H9 (cell line): Measurements from ENCODE around the gene C9. TPM values are rescaled to one million over a fixed set of nuclear protein-coding genes. Genes with fewer than 3 reads are reported as not detected.

ENCODE experiments used
- DNase-seq: peaks from one replicate; pipeline ENCODE4 v3.0.0-alpha.2; 2017
- H2AFZ ChIP-seq: one replicate; pipeline ENCODE4 v1.6.1; 2013; ENCODE audit warnings: mild to moderate bottlenecking, low read length, control low read depth, moderate library complexity
- H2AK5ac ChIP-seq: 2 replicates; pipeline ENCODE4 v1.6.1; 2013; ENCODE audit warnings: low read length, control low read depth, mixed read lengths; ENCODE audit not compliant: insufficient read length
- H2BK120ac ChIP-seq: one replicate; pipeline ENCODE4 v1.6.1; 2013; ENCODE audit warnings: low read depth, mild to moderate bottlenecking, low read length, control low read depth, inconsistent platforms; ENCODE audit not compliant: poor library complexity, severe bottlenecking
- H2BK12ac ChIP-seq: 2 replicates; pipeline ENCODE4 v1.6.1; 2013; ENCODE audit warnings: low read length, control low read depth, mixed read lengths, low read depth; ENCODE audit not compliant: insufficient read length
- H2BK15ac ChIP-seq: 2 replicates; pipeline ENCODE4 v1.6.1; 2013; ENCODE audit warnings: low read depth, low read length, control low read depth
- H2BK20ac ChIP-seq: one replicate; pipeline ENCODE4 v1.6.1; 2013; ENCODE audit warnings: low read depth, mild to moderate bottlenecking, low read length, control low read depth, inconsistent platforms; ENCODE audit not compliant: poor library complexity, severe bottlenecking
- H2BK5ac ChIP-seq: 2 replicates; pipeline ENCODE4 v1.6.1; 2013; ENCODE audit warnings: low read length, control low read depth, mixed read lengths; ENCODE audit not compliant: insufficient read length
- H3K14ac ChIP-seq: 2 replicates; pipeline ENCODE4 v1.6.1; 2013; ENCODE audit warnings: low read length, control low read depth; ENCODE audit not compliant: insufficient read depth
- H3K18ac ChIP-seq: 2 replicates; pipeline ENCODE4 v1.6.1; 2013; ENCODE audit warnings: low read depth, mild to moderate bottlenecking, mixed read lengths, low read length, control low read depth; ENCODE audit not compliant: insufficient read length
- H3K23ac ChIP-seq: 2 replicates; pipeline ENCODE4 v1.6.1; 2013; ENCODE audit warnings: low read length, control low read depth, mixed read lengths, low read depth; ENCODE audit not compliant: insufficient read length
- H3K23me2 ChIP-seq: 2 replicates; pipeline ENCODE4 v1.6.1; 2013; ENCODE audit warnings: low read depth, mild to moderate bottlenecking, mixed read lengths, low read length, control low read depth; ENCODE audit not compliant: insufficient read length, poor library complexity, severe bottlenecking
- H3K27ac ChIP-seq: 2 replicates; pipeline ENCODE4 v1.5.1; 2013; ENCODE audit warnings: low read length, control low read depth, mixed read lengths, low read depth; ENCODE audit not compliant: insufficient read length
- H3K27me3 ChIP-seq: 2 replicates; pipeline ENCODE4 v1.6.1; 2013; ENCODE audit warnings: low read length, control low read depth, inconsistent platforms; ENCODE audit not compliant: insufficient read depth
- H3K4ac ChIP-seq: 2 replicates; pipeline ENCODE4 v1.6.1; 2013; ENCODE audit warnings: low read depth, mild to moderate bottlenecking, control low read depth, inconsistent platforms, low read length, moderate library complexity
- H3K4me1 ChIP-seq: 2 replicates; pipeline ENCODE4 v1.6.1; 2013; ENCODE audit warnings: low read length, control low read depth, inconsistent platforms; ENCODE audit not compliant: insufficient read depth
- H3K4me2 ChIP-seq: 2 replicates; pipeline ENCODE4 v1.6.1; 2013; ENCODE audit warnings: low read length, control low read depth, mixed read lengths; ENCODE audit not compliant: insufficient read length, insufficient read depth
- H3K56ac ChIP-seq: 2 replicates; pipeline ENCODE4 v1.6.1; 2013; ENCODE audit warnings: low read depth, mild to moderate bottlenecking, mixed read lengths, low read length, control low read depth; ENCODE audit not compliant: insufficient read length
- H3K79me1 ChIP-seq: 2 replicates; pipeline ENCODE4 v1.6.1; 2013; ENCODE audit warnings: low read depth, mild to moderate bottlenecking, moderate library complexity, low read length, control low read depth, inconsistent platforms; ENCODE audit not compliant: insufficient read depth, poor library complexity, severe bottlenecking
- H3K79me2 ChIP-seq: 2 replicates; pipeline ENCODE4 v1.6.1; 2013; ENCODE audit warnings: low read length, control low read depth, inconsistent platforms; ENCODE audit not compliant: insufficient read depth
- H3K9ac ChIP-seq: 2 replicates; pipeline ENCODE4 v1.6.1; 2013; ENCODE audit warnings: low read length, control low read depth, mixed read lengths; ENCODE audit not compliant: insufficient read length; ENCODE audit errors: extremely low read depth
- H3K9me3 ChIP-seq: one replicate; pipeline ENCODE4 v1.6.1; 2013; ENCODE audit warnings: low read depth, low read length, inconsistent platforms; ENCODE audit not compliant: control insufficient read depth
- H3T11ph ChIP-seq: one replicate; pipeline ENCODE4 v1.6.1; 2013; ENCODE audit warnings: mild to moderate bottlenecking, low read length, control low read depth, inconsistent platforms
- H4K20me1 ChIP-seq: one replicate; pipeline ENCODE4 v1.6.1; 2013; ENCODE audit not compliant: control insufficient read depth, insufficient read length, insufficient read depth
- H4K5ac ChIP-seq: 2 replicates; pipeline ENCODE4 v1.6.1; 2013; ENCODE audit warnings: low read depth, mild to moderate bottlenecking, mixed read lengths, low read length, control low read depth; ENCODE audit not compliant: insufficient read length
- H4K8ac ChIP-seq: replicated peaks from 2 replicates; pipeline ENCODE4 v1.6.1; 2013; ENCODE audit warnings: low read length, control low read depth, mixed read lengths, low read depth; ENCODE audit not compliant: insufficient read length
- H4K91ac ChIP-seq: 2 replicates; pipeline ENCODE4 v1.6.1; 2013; ENCODE audit warnings: low read depth, mild to moderate bottlenecking, moderate library complexity, mixed read lengths, low read length, control low read depth; ENCODE audit not compliant: insufficient read length
- H3K27ac Mint-ChIP-seq, 3 experiments: 2 replicates in 2 of 3; 3 replicates in 1 of 3; pipeline ENCODE4 v1.8.0; 2020 to 2021; ENCODE audit warnings: mixed read lengths in 3 of 3, mild to moderate bottlenecking in 1 of 3, moderate library complexity in 1 of 3
- H3K27me3 Mint-ChIP-seq: 2 replicates; pipeline ENCODE4 v1.8.0; 2021; ENCODE audit warnings: low read depth, mild to moderate bottlenecking, moderate library complexity, mixed read lengths
- H3K36me3 Mint-ChIP-seq, 3 experiments: 2 replicates in 2 of 3; 3 replicates in 1 of 3; pipeline ENCODE4 v1.8.0; 2020 to 2021; ENCODE audit warnings: low read depth in 3 of 3, mixed read lengths in 3 of 3; ENCODE audit not compliant: insufficient read depth in 1 of 3
- H3K4me1 Mint-ChIP-seq, 2 experiments: 2 replicates each; pipeline ENCODE4 v1.8.0; 2020; ENCODE audit warnings: mixed read lengths in 2 of 2
- H3K4me3 Mint-ChIP-seq, 2 experiments: 2 replicates in 1 of 2; 3 replicates in 1 of 2; pipeline ENCODE4 v1.8.0; 2020 to 2021; ENCODE audit warnings: mild to moderate bottlenecking in 2 of 2, mixed read lengths in 2 of 2, moderate library complexity in 1 of 2
- H3K9me3 Mint-ChIP-seq, 2 experiments: 2 replicates in 1 of 2; 3 replicates in 1 of 2; pipeline ENCODE4 v1.8.0; 2020; ENCODE audit warnings: mild to moderate bottlenecking in 2 of 2, mixed read lengths in 2 of 2, moderate library complexity in 1 of 2
- total RNA-seq: library from RNA; stranded (reverse); gene quantifications from 2 replicates; pipeline ENCODE4 v1.2.1, GENCODE V29; 2021
- TF ChIP-seq, protein P1 (sequence below): fragments of 200-600 bp; sonication (generic); conservative IDR thresholded peaks from 3 replicates; pipeline ENCODE4 v1.8.0; 2021; ENCODE audit warnings: antibody characterized with exemption, mild to moderate bottlenecking

Gene C9
- total RNA-seq, 1 experiment from 2014 or later, result not detected

DNA sequence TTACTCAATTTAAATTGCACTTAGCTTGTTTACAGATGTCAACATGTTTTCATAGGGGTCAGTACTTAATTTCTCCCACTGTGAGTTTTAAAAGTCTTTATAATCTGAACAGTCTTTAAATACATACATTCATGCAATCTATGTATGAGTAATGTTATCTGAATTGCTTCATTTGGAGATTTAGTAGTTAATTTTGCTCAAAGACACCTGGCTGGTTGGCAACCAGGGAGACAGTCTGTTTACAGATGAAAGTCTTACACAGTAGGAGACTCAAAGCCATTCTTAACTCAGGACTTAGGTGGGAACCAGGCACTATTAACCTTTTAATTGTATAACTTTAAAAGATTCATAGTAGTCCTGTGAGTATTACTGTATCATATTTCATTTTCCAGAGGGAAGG lies 31.2 kb upstream of the C9 start:
- Histone ChIP-seq H3K79me2 (no peaks in the 10 kb centered on the region), H3K9ac (no peak overlapping the region), H2AK5ac (no peak overlapping the region)

More for the DNA sequence above, 31.2 kb upstream of the C9 start:
- no peak overlapping the region for H2AFZ ChIP-seq
- H3K56ac ChIP-seq, result no peak overlapping the region
- no peak overlapping the region for H2BK20ac ChIP-seq
- H3K4ac ChIP-seq, result no peak overlapping the region
- no peak overlapping the region for H3K4me2 ChIP-seq
- H2BK15ac ChIP-seq, result no peak overlapping the region
- H2BK5ac ChIP-seq, result no peak overlapping the region
- H4K20me1 ChIP-seq, result no peaks in the 10 kb centered on the region
- no peak overlapping the region for H3K14ac ChIP-seq
- no peaks in the 10 kb centered on the region for H3K9me3 ChIP-seq
- Mint-ChIP-seq H3K4me3 (no peak overlapping the region), H3K9me3 (no peaks in the 10 kb centered on the region), H3K27me3 (no peaks in the 10 kb centered on the region), H3K27ac (0 out of 7 replicates have a peak overlapping the region, but pooled peaks of 1 of the 3 experiments have one; percentile 78), H3K4me1 (peaks cover 17 to 18% of the 10 kb centered on the region in 2 experiments), H3K36me3 (no peaks in the 10 kb centered on the region)
- H2BK12ac ChIP-seq, result no peak overlapping the region
- H4K5ac ChIP-seq, result no peak overlapping the region
- H3K79me1 ChIP-seq, result no peaks in the 10 kb centered on the region
- H3K18ac ChIP-seq, result no peak overlapping the region
- no peak overlapping the region for H4K91ac ChIP-seq
- H3K23ac ChIP-seq, result no peak overlapping the region
- no peak overlapping the region for H3K27ac ChIP-seq
- H3K23me2 ChIP-seq, result peaks cover 3% of the 10 kb centered on the region
- H2BK120ac ChIP-seq, result no peak overlapping the region
- H3T11ph ChIP-seq, result no peak overlapping the region
- H4K8ac ChIP-seq, result no peak overlapping the region
- no peaks in the 10 kb centered on the region for H3K27me3 ChIP-seq
- no peak for DNase-seq
- H3K4me1 ChIP-seq, result no peaks in the 10 kb centered on the region
- TF ChIP-seq, protein P1, sequence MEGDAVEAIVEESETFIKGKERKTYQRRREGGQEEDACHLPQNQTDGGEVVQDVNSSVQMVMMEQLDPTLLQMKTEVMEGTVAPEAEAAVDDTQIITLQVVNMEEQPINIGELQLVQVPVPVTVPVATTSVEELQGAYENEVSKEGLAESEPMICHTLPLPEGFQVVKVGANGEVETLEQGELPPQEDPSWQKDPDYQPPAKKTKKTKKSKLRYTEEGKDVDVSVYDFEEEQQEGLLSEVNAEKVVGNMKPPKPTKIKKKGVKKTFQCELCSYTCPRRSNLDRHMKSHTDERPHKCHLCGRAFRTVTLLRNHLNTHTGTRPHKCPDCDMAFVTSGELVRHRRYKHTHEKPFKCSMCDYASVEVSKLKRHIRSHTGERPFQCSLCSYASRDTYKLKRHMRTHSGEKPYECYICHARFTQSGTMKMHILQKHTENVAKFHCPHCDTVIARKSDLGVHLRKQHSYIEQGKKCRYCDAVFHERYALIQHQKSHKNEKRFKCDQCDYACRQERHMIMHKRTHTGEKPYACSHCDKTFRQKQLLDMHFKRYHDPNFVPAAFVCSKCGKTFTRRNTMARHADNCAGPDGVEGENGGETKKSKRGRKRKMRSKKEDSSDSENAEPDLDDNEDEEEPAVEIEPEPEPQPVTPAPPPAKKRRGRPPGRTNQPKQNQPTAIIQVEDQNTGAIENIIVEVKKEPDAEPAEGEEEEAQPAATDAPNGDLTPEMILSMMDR, result no peak
